Suppressor macrophage (primary cell): ENCODE data around the gene EXOC3.
"Not testable (repeated sequence)": the region's sequence is repeated elsewhere in the genome, so short reads cannot be mapped to it uniquely, and the experiment has no call there.

ENCODE experiments used
- DNase-seq, 4 experiments: peaks; one replicate each; pipeline ENCODE4 v3.0.0-alpha.2; 2020 to 2022

EXOC3 gene

GRCh38 chr5:474840-475661, 32.1 kb downstream of the EXOC3 start:
- DNase-seq, result peak in 2 of 4 experiments; percentile 17 to 38

- peak in 1 of 4 experiments; percentile 1 for DNase-seq
Observed at GRCh38 chr5:475704-476101, 32.7 kb downstream of the EXOC3 start.

- DNase-seq, result no peak
Observed at GRCh38 chr5:476102-476813, 33.3 kb downstream of the EXOC3 start.

GRCh38 chr5:476814-477175, 33.8 kb downstream of the EXOC3 start:
- DNase-seq, result no peak

- no peak for DNase-seq
Observed at GRCh38 chr5:477247-477646, 34.3 kb downstream of the EXOC3 start.

GRCh38 chr5:477871-478270, 34.9 kb downstream of the EXOC3 start:
- DNase-seq, result no peak

GRCh38 chr5:478369-478981, 35.5 kb downstream of the EXOC3 start:
- DNase-seq, result no peak

- no peak for DNase-seq
Observed at GRCh38 chr5:478982-479535, 36.1 kb downstream of the EXOC3 start.

- DNase-seq, result no peak
Observed at GRCh38 chr5:479566-480319, 36.8 kb downstream of the EXOC3 start.

- DNase-seq, result no peak
Observed at GRCh38 chr5:481347-481746, 38.4 kb downstream of the EXOC3 start.

GRCh38 chr5:482021-482420, 39.0 kb downstream of the EXOC3 start:
- no peak for DNase-seq

GRCh38 chr5:482506-482905, 39.5 kb downstream of the EXOC3 start:
- DNase-seq, result no peak

- DNase-seq, result peak in 1 of 4 experiments; percentile 1
Observed at GRCh38 chr5:483011-483410, 40.0 kb downstream of the EXOC3 start.

GRCh38 chr5:483434-484140, 40.6 kb downstream of the EXOC3 start:
- DNase-seq, result peak; percentile 18 to 46 (median 34)

- no peak for DNase-seq
Observed at GRCh38 chr5:484556-484955, 41.6 kb downstream of the EXOC3 start.

GRCh38 chr5:485113-485945, 42.4 kb downstream of the EXOC3 start:
- DNase-seq, result no peak

GRCh38 chr5:485946-486491, 43.0 kb downstream of the EXOC3 start:
- DNase-seq, result peak; percentile 44 to 68 (median 58)

GRCh38 chr5:486597-486996, 43.6 kb downstream of the EXOC3 start:
- DNase-seq, result not testable (repeated sequence)

GRCh38 chr5:488241-488640, 45.3 kb downstream of the EXOC3 start:
- no peak for DNase-seq
